HUES6 (cell line): ENCODE results near the gene TMEM151A.

Source experiments
- H3K27ac ChIP-seq: 2 replicates; pipeline ENCODE4 v1.7.0; 2013; ENCODE audit warnings: low read depth, mild to moderate bottlenecking, low read length, inconsistent platforms
- H3K27me3 ChIP-seq: 2 replicates; pipeline ENCODE4 v1.6.1; 2013; ENCODE audit warnings: low read length; ENCODE audit not compliant: control insufficient read depth, insufficient read depth
- H3K36me3 ChIP-seq: 2 replicates; pipeline ENCODE4 v1.6.1; 2013; ENCODE audit warnings: low read length; ENCODE audit not compliant: control insufficient read depth, insufficient read depth
- H3K4me1 ChIP-seq: 2 replicates; pipeline ENCODE4 v1.6.1; 2013; ENCODE audit warnings: low read length; ENCODE audit not compliant: control insufficient read depth, insufficient read depth
- H3K4me3 ChIP-seq: 2 replicates; pipeline ENCODE4 v1.5.1; 2013; ENCODE audit warnings: low read depth, low read length
- H3K9ac ChIP-seq: one replicate; pipeline ENCODE4 v1.6.1; 2013; ENCODE audit warnings: mild to moderate bottlenecking, low read length
- H3K9me3 ChIP-seq: 2 replicates; pipeline ENCODE4 v1.6.1; 2013; ENCODE audit warnings: low read depth, low read length; ENCODE audit not compliant: control insufficient read depth, insufficient read depth

The TMEM151A gene

GRCh38 chr11:66327171-66328030 is 35.7 kb downstream of the TMEM151A start:
- H3K9me3 ChIP-seq: no peaks in the 10 kb centered on the region
- H3K36me3 ChIP-seq: no peaks in the 10 kb centered on the region; the same call in 1 of the 2 replicates
- peak overlapping the region; percentile 3 for H3K9ac ChIP-seq
- H3K4me3 ChIP-seq: no peak overlapping the region
- H3K4me1 ChIP-seq: peaks cover 43% of the 10 kb centered on the region
- no peak overlapping the region for H3K27ac ChIP-seq
- H3K27me3 ChIP-seq: no peaks in the 10 kb centered on the region

GRCh38 chr11:66328031-66328301 is 36.3 kb downstream of the TMEM151A start:
- Histone ChIP-seq H3K4me3 (no peak overlapping the region), H3K27ac (no peak overlapping the region), H3K9me3 (no peaks in the 10 kb centered on the region), H3K27me3 (no peaks in the 10 kb centered on the region), H3K9ac (no peak overlapping the region), H3K36me3 (no peaks in the 10 kb centered on the region; the same call in 1 of the 2 replicates), H3K4me1 (peaks cover 43% of the 10 kb centered on the region)

- H3K4me3 ChIP-seq: peak overlapping the region; percentile 35
- peak overlapping the region; percentile 72 for H3K9ac ChIP-seq
- H3K9me3 ChIP-seq: no peaks in the 10 kb centered on the region
- H3K4me1 ChIP-seq: peaks cover 43% of the 10 kb centered on the region
- peak overlapping the region; percentile 10; the same call in 1 of the 2 replicates for H3K27ac ChIP-seq
- no peaks in the 10 kb centered on the region for H3K27me3 ChIP-seq
- no peaks in the 10 kb centered on the region; the same call in 1 of the 2 replicates for H3K36me3 ChIP-seq
Measured at GRCh38 chr11:66328302-66329144, 36.8 kb downstream of the TMEM151A start.

GRCh38 chr11:66329165-66329673 is 37.5 kb downstream of the TMEM151A start:
- Histone ChIP-seq H3K27me3 (no peaks in the 10 kb centered on the region), H3K4me1 (peaks cover 42% of the 10 kb centered on the region), H3K9me3 (no peaks in the 10 kb centered on the region), H3K36me3 (no peaks in the 10 kb centered on the region; the same call in 1 of the 2 replicates), H3K4me3 (no peak overlapping the region), H3K27ac (no peak overlapping the region), H3K9ac (no peak overlapping the region)

DNA sequence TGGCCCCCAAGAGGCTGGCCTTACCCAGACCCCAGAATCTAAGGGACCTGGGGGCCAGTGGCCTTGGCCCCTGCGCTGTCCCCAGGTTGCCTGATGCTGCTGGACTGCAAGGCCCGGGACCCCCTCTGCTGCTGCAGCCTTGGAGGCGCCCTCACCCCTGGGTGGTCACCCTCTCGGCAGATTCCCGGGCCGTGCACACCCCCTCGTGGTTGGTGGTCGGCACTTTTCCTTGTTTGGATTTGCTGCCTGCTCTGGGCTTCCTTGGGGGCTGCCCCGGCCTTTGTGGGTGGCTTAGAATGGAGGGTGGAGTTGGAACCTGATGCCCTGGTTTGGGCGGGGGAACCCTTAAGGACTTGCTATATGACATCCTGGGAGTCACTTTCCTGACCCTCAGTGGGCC is 39.2 kb downstream of the TMEM151A start:
- Histone ChIP-seq H3K4me3 (no peak overlapping the region), H3K36me3 (no peaks in the 10 kb centered on the region; the same call in 1 of the 2 replicates), H3K9me3 (no peaks in the 10 kb centered on the region), H3K9ac (no peak overlapping the region), H3K27ac (no peak overlapping the region), H3K4me1 (peaks cover 34% of the 10 kb centered on the region), H3K27me3 (no peaks in the 10 kb centered on the region)

GRCh38 chr11:66331542-66332370 is 40.1 kb downstream of the TMEM151A start:
- Histone ChIP-seq H3K9ac (no peak overlapping the region), H3K4me1 (peaks cover 35% of the 10 kb centered on the region), H3K4me3 (no peak overlapping the region), H3K27ac (no peak overlapping the region), H3K27me3 (no peaks in the 10 kb centered on the region), H3K36me3 (peaks cover under 1% of the 10 kb centered on the region; the same call in 1 of the 2 replicates), H3K9me3 (no peaks in the 10 kb centered on the region)

DNA sequence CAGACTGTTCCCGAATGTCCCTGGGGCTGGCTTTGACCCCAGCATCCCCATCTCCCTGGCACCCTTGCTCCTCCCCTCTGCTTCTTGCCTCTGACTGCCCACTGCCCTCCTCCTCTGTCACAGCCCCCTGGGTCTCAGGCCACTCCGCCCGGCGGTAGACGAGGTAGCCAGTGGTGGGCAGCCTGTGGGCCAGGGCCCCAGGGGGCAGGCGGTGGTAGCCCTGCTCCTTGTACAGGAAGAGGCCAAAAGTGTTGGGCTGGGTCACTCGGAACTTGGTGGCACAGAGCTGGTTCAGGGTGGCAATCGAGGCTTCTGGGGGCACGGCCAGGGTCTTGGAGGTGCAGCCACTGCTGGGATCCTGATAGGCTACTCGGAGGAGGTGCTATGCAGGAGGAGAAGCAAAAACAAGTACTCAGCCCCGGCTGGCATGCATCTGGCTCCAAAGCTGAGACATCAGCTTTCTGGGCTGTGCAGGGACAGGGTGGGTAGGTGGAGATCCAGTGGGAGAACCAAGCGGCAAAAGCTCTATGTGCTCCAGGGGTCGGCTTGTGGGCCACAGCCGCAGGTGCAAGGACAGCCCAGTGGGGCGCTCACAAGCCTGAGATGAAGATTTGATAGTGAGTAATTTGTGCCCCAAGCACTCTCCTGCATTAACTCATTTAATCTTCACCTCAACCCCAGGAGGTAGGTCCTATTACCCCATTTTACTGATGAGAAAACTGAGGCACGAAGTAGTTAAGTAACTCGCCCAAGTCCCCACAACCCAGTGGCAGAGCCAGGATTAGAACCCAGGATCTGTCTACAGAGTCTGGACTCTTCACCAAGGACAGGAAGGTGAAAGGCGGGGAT is 40.9 kb downstream of the TMEM151A start:
- no peaks in the 10 kb centered on the region for H3K27me3 ChIP-seq
- no peaks in the 10 kb centered on the region for H3K9me3 ChIP-seq
- H3K4me1 ChIP-seq: peaks cover 31% of the 10 kb centered on the region
- H3K36me3 ChIP-seq: peaks cover 9% of the 10 kb centered on the region
- H3K9ac ChIP-seq: no peak overlapping the region
- H3K27ac ChIP-seq: no peak overlapping the region
- H3K4me3 ChIP-seq: no peak overlapping the region

- Histone ChIP-seq H3K4me1 (peaks cover 26% of the 10 kb centered on the region), H3K9ac (no peak overlapping the region), H3K27me3 (no peaks in the 10 kb centered on the region), H3K27ac (no peak overlapping the region), H3K4me3 (no peak overlapping the region), H3K9me3 (no peaks in the 10 kb centered on the region), H3K36me3 (peaks cover 13% of the 10 kb centered on the region)
Measured at GRCh38 chr11:66333220-66333877, 41.7 kb downstream of the TMEM151A start.

DNA sequence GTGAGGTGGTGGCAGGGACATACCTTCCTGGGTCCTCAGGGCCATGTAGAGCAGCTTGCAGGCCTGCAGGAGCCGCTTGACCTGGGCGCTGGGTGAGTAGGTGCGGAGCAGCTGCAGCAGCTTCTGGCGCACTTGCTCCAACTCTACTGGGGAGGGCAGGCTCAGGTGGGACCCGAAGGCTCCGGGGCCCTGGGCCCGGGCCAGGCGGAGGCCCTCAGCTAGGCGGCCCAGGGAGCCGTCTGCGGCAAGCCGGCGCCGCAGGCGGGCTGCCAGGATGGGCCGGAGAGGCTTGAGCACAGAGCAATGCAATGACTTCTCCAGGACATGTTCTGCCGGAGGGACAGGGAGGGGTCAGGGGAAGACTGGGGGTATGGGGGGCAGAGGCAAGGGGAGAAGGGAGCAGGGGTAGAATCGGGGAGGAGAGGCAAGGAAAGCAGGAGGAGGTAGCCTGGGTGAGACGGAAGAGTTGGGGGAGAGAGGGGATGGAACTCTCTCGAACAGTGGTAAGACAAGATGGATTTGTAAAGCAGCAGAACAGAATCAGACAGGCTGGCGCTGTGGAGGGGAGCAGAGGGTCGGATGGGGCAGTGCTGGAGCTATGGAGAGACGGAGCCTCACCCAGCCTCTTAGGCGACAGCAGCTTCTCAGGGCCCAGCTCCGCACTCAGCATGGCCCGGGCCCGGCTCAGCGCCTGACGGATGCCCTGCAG is 42.4 kb downstream of the TMEM151A start:
- H3K36me3 ChIP-seq: peaks cover 20% of the 10 kb centered on the region
- H3K27ac ChIP-seq: no peak overlapping the region
- H3K4me1 ChIP-seq: peaks cover 21% of the 10 kb centered on the region
- no peaks in the 10 kb centered on the region for H3K9me3 ChIP-seq
- H3K27me3 ChIP-seq: no peaks in the 10 kb centered on the region
- no peak overlapping the region for H3K4me3 ChIP-seq
- H3K9ac ChIP-seq: no peak overlapping the region
